Heart left ventricle (tissue), 13 donors: ENCODE data around the gene KY.

Experiments
- CTCF ChIP-seq, 12 donors: fragments of 200-600 bp; sonication (generic) in 4 of 12; IDR thresholded peaks; one replicate each; pipeline versions ENCODE4 v1.5.0 to v1.8.0; 2018 to 2022; ENCODE audit warnings: antibody characterized with exemption in 12 of 12, mild to moderate bottlenecking in 5 of 12
- POLR2A ChIP-seq, 2 donors: fragments of 450-650 bp; IDR thresholded peaks; one replicate each; pipeline ENCODE4 v1.6.1; 2017; ENCODE audit warnings: antibody characterized with exemption in 2 of 2, mild to moderate bottlenecking in 2 of 2, moderate library complexity in 2 of 2
- donor health status: ischemic (EF 13 %, LVEDD 7.1; RV severe dilation, severe dysfunction).
- donor health status: DM: no; HTN: yes; CAD: no.
- donor health status: DM: no; HTN: no; CAD: no.
- donor health status: ischemic (EF 25% LVEDD 6.9; RV normal size, moderate dysfunction).
- donor health status: ischemic (EF 25% LVEDD 5.7; RV mildly dilated, moderate dysfunction).
- donor health status: ischemic (EF 35%, LVEDD 5.7; RV mildly dilated, moderate dysfunction).
- donor health status: nonischemic (EF 11% LVEDD 7.7; RV severe dilation, severe dysfunction).
- donor health status: DM: yes; HTN: yes; CAD: no.
- donor health status: PGD.
- donor health status: ischemic (EF 29% LVEDD 5.4; RV normal size, mild dysfunction).
- donor health status: nonischemic (EF 23%, LVEDD 6.1; RV moderate dilation, normal function).

- TF ChIP-seq CTCF (IDR thresholded peaks at IDR 0.05) (no peak), POLR2A (IDR thresholded peaks at IDR 0.05) (no peak)
Measured at GRCh38 chr3:134614955-134615354, 35.9 kb downstream of the KY start.
